Peyer's patch (tissue), 4 donors: Measurements from ENCODE around the gene VAV2. TPM values are rescaled to one million over a fixed set of nuclear protein-coding genes. Genes with fewer than 3 reads are reported as not detected.

ENCODE experiments used
- DNase-seq, 3 donors: peaks; one replicate each; pipeline ENCODE4 v3.0.0-alpha.2; 2017 to 2019
- H3K27ac ChIP-seq, 4 donors: fragments of 200-600 bp; sonication (generic); one replicate each; pipeline ENCODE4 v1.5.1; 2016 to 2019
- H3K27me3 ChIP-seq, 2 donors: fragments of 200-600 bp; sonication (generic); one replicate each; pipeline ENCODE4 v1.5.1; 2019
- H3K36me3 ChIP-seq, 3 donors: fragments of 200-600 bp; sonication (generic); one replicate each; pipeline ENCODE4 v1.5.1; 2016 to 2019
- H3K4me1 ChIP-seq, 4 donors: fragments of 200-600 bp; sonication (generic); one replicate each; pipeline ENCODE4 v1.5.1; 2016 to 2019
- H3K4me3 ChIP-seq, 4 donors: fragments of 200-600 bp; sonication (generic); 1 replicate in 3 of 4; 2 replicates in 1 of 4; pipeline ENCODE4 v1.5.1; 2016 to 2019; ENCODE audit warnings: mild to moderate bottlenecking in 1 of 4
- H3K9me3 ChIP-seq, 4 donors: fragments of 200-600 bp; sonication (generic); one replicate each; pipeline ENCODE4 v1.5.1; 2016 to 2019; ENCODE audit warnings: mild to moderate bottlenecking in 1 of 4
- POLR2A ChIP-seq, 2 donors: fragments of 450-650 bp; IDR thresholded peaks; one replicate each; pipeline ENCODE4 v1.5.1; 2017; ENCODE audit warnings: antibody characterized with exemption in 2 of 2, mild to moderate bottlenecking in 2 of 2, moderate library complexity in 2 of 2
- total RNA-seq, 4 donors: library from RNA; depleted of rRNA; stranded (reverse); fragments of >200 nt; gene quantifications; one replicate each; pipeline ENCODE4 v1.1.0, GENCODE V29; 2016
- TF ChIP-seq, protein P1 (sequence below), 6 experiments: fragments of 450-650 bp in 4 of 6; fragments of 200-600 bp in 2 of 6; sonication (generic) in 1 of 6; IDR thresholded peaks; one replicate each; pipeline ENCODE4 v1.5.1; 2017 to 2019; ENCODE audit warnings: antibody characterized with exemption in 6 of 6, mild to moderate bottlenecking in 3 of 6, moderate library complexity in 1 of 6

The VAV2 gene
- total RNA-seq, 4 donors from 2014 or later: 47.9 to 61.8 (median 58.9) TPM

DNA sequence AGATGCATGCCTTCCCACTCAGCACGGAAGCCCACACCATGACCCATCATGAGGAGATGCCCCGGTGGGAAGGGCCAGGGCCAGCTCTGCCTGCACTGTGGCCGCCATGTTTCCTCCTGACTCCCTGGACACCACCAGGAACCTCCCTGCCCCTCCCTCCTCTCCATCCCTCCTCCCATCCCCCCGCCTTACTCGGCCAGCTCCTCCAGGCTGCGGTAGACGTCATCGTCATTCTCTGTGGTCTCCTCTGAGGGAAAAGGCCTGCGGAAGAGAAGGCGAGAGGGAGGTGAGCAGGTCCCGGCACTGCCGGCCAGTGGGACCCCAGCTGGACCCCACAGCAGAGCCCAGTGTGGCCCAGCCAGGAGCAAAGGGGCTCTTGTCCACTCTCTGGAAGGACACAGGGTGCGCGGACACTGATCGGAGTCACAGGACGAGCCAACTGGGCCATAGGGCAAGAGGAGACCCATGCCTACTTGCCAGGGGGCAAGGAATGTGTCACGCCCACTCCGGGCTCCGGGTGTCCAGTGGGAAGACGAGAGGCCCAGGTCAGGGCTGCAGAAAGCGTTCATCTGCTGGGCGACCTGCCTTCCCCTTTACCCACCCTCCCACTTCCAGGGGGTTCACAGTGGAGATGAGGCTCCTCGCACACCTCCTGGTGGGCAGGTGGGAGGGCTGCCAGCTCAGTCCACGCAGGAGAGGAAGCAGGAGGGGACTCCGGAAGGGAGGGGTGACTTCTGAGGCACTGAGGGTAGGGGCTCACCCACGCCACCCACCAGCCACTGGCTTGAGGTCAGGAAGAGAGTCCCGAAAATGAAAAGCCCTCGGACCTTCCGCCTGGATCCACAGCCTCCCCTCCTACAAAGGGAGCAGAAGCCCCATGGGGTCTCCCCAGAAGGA is 157.8 kb downstream of the VAV2 start:
- H3K4me1 ChIP-seq: peaks cover 0 to 4% (median 0%) of the 10 kb centered on the region in 4 donors
- TF ChIP-seq POLR2A (IDR thresholded peaks at IDR 0.05): no peak
- TF ChIP-seq, protein P1, sequence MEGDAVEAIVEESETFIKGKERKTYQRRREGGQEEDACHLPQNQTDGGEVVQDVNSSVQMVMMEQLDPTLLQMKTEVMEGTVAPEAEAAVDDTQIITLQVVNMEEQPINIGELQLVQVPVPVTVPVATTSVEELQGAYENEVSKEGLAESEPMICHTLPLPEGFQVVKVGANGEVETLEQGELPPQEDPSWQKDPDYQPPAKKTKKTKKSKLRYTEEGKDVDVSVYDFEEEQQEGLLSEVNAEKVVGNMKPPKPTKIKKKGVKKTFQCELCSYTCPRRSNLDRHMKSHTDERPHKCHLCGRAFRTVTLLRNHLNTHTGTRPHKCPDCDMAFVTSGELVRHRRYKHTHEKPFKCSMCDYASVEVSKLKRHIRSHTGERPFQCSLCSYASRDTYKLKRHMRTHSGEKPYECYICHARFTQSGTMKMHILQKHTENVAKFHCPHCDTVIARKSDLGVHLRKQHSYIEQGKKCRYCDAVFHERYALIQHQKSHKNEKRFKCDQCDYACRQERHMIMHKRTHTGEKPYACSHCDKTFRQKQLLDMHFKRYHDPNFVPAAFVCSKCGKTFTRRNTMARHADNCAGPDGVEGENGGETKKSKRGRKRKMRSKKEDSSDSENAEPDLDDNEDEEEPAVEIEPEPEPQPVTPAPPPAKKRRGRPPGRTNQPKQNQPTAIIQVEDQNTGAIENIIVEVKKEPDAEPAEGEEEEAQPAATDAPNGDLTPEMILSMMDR (IDR thresholded peaks at IDR 0.05): no peak
- H3K36me3 ChIP-seq: no peaks in the 10 kb centered on the region
- no peaks in the 10 kb centered on the region for H3K9me3 ChIP-seq
- H3K4me3 ChIP-seq: no peak overlapping the region
- DNase-seq: no peak
- H3K27ac ChIP-seq: no peak overlapping the region
- H3K27me3 ChIP-seq: no peaks in the 10 kb centered on the region

DNA sequence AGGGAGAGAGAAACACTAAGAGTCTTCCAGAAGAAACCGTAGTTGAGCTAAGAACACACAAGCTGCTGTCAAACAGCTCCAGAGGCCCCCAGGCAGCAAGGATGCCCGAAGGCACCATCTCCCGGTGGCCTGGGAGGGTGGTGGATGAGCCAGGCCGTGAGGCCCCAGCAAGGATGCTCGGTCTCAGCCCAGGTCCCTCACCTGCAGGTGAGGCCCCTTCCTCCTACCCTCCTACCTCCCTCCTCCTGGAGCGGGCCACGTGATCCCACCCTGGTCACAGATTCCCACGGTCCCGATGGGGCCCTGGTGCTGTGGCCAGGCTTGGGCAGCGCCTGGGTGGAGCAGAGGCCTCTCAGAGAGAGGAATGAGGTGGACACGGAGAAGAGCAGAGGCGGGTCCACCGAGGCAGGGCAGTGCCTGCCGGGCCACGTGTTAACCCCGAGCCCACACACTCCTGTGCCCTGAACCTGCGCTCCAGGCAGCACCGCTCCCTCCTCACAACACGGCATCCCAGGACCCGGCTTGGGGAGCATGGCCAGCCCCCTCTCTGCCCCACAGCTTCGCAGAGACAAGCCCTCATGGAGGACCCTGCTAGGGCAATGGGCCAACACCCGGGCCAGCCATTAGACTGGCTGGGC is 158.6 kb downstream of the VAV2 start:
- Histone ChIP-seq H3K4me3 (no peak overlapping the region), H3K27me3 (no peaks in the 10 kb centered on the region), H3K4me1 (peaks cover 0 to 4% (median 0%) of the 10 kb centered on the region in 4 donors), H3K36me3 (no peaks in the 10 kb centered on the region), H3K27ac (no peak overlapping the region), H3K9me3 (no peaks in the 10 kb centered on the region)
- DNase-seq: no peak
- TF ChIP-seq, protein P1 (IDR thresholded peaks at IDR 0.05): no peak
- TF ChIP-seq POLR2A (IDR thresholded peaks at IDR 0.05): no peak

DNA sequence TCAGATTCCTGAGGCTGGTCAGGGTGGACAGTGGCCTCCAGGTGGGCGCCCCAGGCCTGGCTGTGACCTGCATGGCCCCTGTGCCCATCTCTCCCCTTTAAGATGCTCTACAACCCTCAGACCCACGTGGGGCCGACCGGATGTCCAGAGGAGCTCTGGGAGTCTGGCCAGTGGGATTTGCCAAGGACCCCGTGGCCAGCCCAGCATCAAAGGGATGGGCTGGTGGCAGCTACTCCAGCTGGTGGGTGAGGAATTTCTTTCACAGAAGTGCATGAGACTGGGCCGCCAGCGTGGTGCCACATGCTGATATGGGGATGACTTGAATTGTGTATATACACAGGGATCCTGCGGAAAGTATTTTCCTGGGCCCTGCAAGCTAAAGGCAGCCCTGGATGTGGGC is 159.2 kb downstream of the VAV2 start:
- no peak for DNase-seq
- H3K9me3 ChIP-seq: no peaks in the 10 kb centered on the region
- H3K27me3 ChIP-seq: no peaks in the 10 kb centered on the region
- peaks cover 0 to 4% (median 0%) of the 10 kb centered on the region in 4 donors for H3K4me1 ChIP-seq
- no peak overlapping the region for H3K4me3 ChIP-seq
- TF ChIP-seq, protein P1 (IDR thresholded peaks at IDR 0.05): no peak
- TF ChIP-seq POLR2A (IDR thresholded peaks at IDR 0.05): no peak
- no peak overlapping the region for H3K27ac ChIP-seq
- no peaks in the 10 kb centered on the region for H3K36me3 ChIP-seq

DNA sequence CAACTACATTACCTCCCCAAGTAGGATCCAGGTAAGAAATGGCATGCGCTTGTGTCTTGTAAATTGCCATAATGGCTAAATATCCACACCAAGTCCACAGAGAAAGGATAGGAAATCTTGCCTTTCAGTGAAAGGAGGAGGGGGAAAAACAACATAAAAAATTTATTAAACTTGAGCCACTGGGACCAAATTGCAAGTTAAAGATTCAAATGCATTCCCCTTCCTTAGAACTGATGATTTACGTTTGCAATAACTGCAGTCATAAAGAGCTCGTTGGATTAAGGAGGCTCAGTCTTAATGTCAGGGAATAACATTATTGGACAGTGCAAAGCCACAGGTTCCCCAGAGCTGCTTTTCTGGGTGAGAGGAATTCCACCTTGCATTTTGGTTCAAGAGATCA is 161.4 kb downstream of the VAV2 start:
- no peak for DNase-seq
- TF ChIP-seq POLR2A (IDR thresholded peaks at IDR 0.05): no peak
- TF ChIP-seq, protein P1 (IDR thresholded peaks at IDR 0.05): no peak
- H3K27ac ChIP-seq: no peak overlapping the region

DNA sequence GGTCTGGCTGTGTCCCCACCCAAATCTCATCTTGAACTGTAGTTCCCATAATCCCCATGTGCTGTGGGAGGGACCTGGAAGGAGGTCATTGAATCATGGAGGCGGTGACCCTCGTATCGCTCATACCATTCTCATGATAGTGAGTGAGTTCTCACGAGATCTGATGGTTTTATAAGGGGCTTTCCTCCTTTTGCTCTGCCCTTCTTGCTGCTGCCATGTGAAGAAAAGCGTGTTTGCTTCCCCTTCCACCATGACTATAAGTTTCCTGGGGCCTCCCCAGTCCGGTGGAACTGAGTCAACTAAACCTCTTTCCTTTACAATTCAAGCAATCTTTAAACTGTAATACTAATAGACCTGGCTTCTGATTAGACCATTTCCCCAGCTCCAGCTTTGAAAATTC is 161.8 kb downstream of the VAV2 start:
- Histone ChIP-seq H3K36me3 (no peaks in the 10 kb centered on the region), H3K4me1 (no peaks in the 10 kb centered on the region), H3K4me3 (no peak overlapping the region), H3K9me3 (no peaks in the 10 kb centered on the region), H3K27me3 (no peaks in the 10 kb centered on the region), H3K27ac (no peak overlapping the region)
- no peak for DNase-seq
- no peak for TF ChIP-seq POLR2A (IDR thresholded peaks at IDR 0.05)
- TF ChIP-seq, protein P1 (IDR thresholded peaks at IDR 0.05): no peak

More for the DNA sequence above, 161.4 kb downstream of the VAV2 start:
- H3K4me3 ChIP-seq: no peak overlapping the region
- H3K27me3 ChIP-seq: no peaks in the 10 kb centered on the region
- H3K4me1 ChIP-seq: no peaks in the 10 kb centered on the region
- H3K9me3 ChIP-seq: no peaks in the 10 kb centered on the region
- no peaks in the 10 kb centered on the region for H3K36me3 ChIP-seq
